Thymus (tissue), 11 donors: ENCODE data around the gene EPOP. TPM values are rescaled to one million over a fixed set of nuclear protein-coding genes. Genes with fewer than 3 reads are reported as not detected.
"Not testable (repeated sequence)": the region's sequence is repeated elsewhere in the genome, so short reads cannot be mapped to it uniquely, and the experiment has no call there.

Experiments
- DNase-seq, 9 donors: peaks; one replicate each; pipeline ENCODE4 v3.0.0-alpha.2; 2013; ENCODE audit warnings: low spot score in 9 of 9, low read depth in 6 of 9, missing footprints in 1 of 9
- H3K27ac ChIP-seq, 2 donors: one replicate each; pipeline ENCODE4 v1.5.1; 2013; ENCODE audit warnings: control low read depth in 1 of 2, low read depth in 1 of 2, low read length in 1 of 2, mild to moderate bottlenecking in 1 of 2, moderate library complexity in 1 of 2
- H3K27me3 ChIP-seq, 2 donors: one replicate each; pipeline ENCODE4 v1.5.1; 2013; ENCODE audit warnings: low read length in 1 of 2; ENCODE audit not compliant: control insufficient read depth in 2 of 2, insufficient read depth in 1 of 2
- H3K36me3 ChIP-seq, 2 donors: one replicate each; pipeline ENCODE4 v1.5.1; 2013; ENCODE audit warnings: low read length in 1 of 2, mild to moderate bottlenecking in 1 of 2, moderate library complexity in 1 of 2; ENCODE audit not compliant: control insufficient read depth in 2 of 2, insufficient read depth in 2 of 2
- H3K4me1 ChIP-seq, 2 donors: one replicate each; pipeline ENCODE4 v1.5.1; 2013; ENCODE audit warnings: low read length in 2 of 2; ENCODE audit not compliant: control insufficient read depth in 2 of 2, insufficient read depth in 2 of 2
- H3K4me3 ChIP-seq, 2 donors: one replicate each; pipeline ENCODE4 v1.5.1; 2013; ENCODE audit warnings: low read length in 2 of 2, control low read depth in 1 of 2, mild to moderate bottlenecking in 1 of 2
- H3K9me3 ChIP-seq, 2 donors: one replicate each; pipeline ENCODE4 v1.5.1; 2013; ENCODE audit warnings: low read length in 1 of 2, mild to moderate bottlenecking in 1 of 2; ENCODE audit not compliant: control insufficient read depth in 2 of 2, insufficient read depth in 1 of 2
- WGBS: extraction: QIAGEN DNeasy Blood & Tissue Kit; methylation state at CpG from one replicate; pipeline ENCODE4 v1.1.7; 2013; 5-methylcytosine and 5-hydroxymethylcytosine counted together
- polyA plus RNA-seq: library from polyadenylated mRNA; stranded (reverse); fragments of 200-250 nt; gene quantifications from one replicate; pipeline ENCODE4 v1.2.3, GENCODE V29; 2013
- total RNA-seq: library from RNA; stranded (reverse); fragments of 120-200 nt; gene quantifications from one replicate; pipeline ENCODE4 v1.2.4, GENCODE V29; 2013
- donor health status: healthy.

Gene EPOP
- total and polyA plus RNA-seq, 2 donors = 2.6 to 4.3 TPM

DNA sequence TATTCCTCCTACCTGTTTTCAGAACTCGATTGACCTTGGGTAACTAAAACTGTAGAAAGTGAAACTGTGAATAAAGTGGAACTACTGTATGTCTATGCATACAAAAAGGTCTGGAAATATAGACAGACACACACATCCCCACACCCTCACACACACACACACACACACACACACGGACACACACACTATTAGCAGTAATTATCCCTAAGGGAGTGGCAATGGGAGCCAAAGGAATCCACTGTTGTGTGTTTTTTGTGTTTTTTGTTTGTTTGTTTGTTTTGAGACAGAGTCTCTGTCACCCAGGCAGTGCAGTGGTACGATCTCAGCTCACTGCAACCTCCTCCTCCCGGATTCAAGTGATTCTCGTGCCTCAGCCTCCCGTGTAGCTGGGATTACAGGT is 42.4 kb downstream of the EPOP start:
- Histone ChIP-seq H3K27me3 (peaks cover 0 to 9% of the 10 kb centered on the region in 2 donors), H3K4me1 (no peaks in the 10 kb centered on the region), H3K9me3 (no peaks in the 10 kb centered on the region), H3K4me3 (no peak overlapping the region), H3K27ac (no peak overlapping the region), H3K36me3 (no peaks in the 10 kb centered on the region)
- no peak for DNase-seq
- WGBS = 83% methylated on average over 6 of the region's 6 CpGs

- no peak for DNase-seq
- WGBS = 80% methylated on average over 3 of the region's 3 CpGs
- Histone ChIP-seq H3K4me1 (no peaks in the 10 kb centered on the region), H3K27me3 (peaks cover 0 to 3% of the 10 kb centered on the region in 2 donors), H3K36me3 (no peaks in the 10 kb centered on the region), H3K4me3 (no peak overlapping the region), H3K9me3 (no peaks in the 10 kb centered on the region), H3K27ac (no peak overlapping the region)
Measured at GRCh38 chr17:38628441-38628840, 46.3 kb downstream of the EPOP start.

- Histone ChIP-seq H3K36me3 (no peaks in the 10 kb centered on the region), H3K4me3 (no peak overlapping the region), H3K4me1 (no peaks in the 10 kb centered on the region), H3K27ac (no peak overlapping the region), H3K27me3 (peaks cover 0 to 3% of the 10 kb centered on the region in 2 donors), H3K9me3 (no peaks in the 10 kb centered on the region)
- DNase-seq = no peak
- WGBS = over 99% methylated on average over 2 of the region's 2 CpGs
Measured at GRCh38 chr17:38627957-38628356, 46.8 kb downstream of the EPOP start.

GRCh38 chr17:38626606-38627226 is 48.0 kb downstream of the EPOP start:
- H3K36me3 ChIP-seq, H3K9me3 ChIP-seq, DNase-seq, H3K4me1 ChIP-seq, H3K27ac ChIP-seq, H3K27me3 ChIP-seq, H3K4me3 ChIP-seq: not testable (repeated sequence)
- WGBS = 96% methylated on average over 6 of the region's 6 CpGs

- Histone ChIP-seq H3K36me3 (no peaks in the 10 kb centered on the region), H3K9me3 (no peaks in the 10 kb centered on the region), H3K27ac (no peak overlapping the region), H3K27me3 (peaks cover 0 to 8% of the 10 kb centered on the region in 2 donors), H3K4me3 (no peak overlapping the region), H3K4me1 (no peaks in the 10 kb centered on the region)
- no peak for DNase-seq
Measured at GRCh38 chr17:38625482-38625881, 49.3 kb downstream of the EPOP start.

DNA sequence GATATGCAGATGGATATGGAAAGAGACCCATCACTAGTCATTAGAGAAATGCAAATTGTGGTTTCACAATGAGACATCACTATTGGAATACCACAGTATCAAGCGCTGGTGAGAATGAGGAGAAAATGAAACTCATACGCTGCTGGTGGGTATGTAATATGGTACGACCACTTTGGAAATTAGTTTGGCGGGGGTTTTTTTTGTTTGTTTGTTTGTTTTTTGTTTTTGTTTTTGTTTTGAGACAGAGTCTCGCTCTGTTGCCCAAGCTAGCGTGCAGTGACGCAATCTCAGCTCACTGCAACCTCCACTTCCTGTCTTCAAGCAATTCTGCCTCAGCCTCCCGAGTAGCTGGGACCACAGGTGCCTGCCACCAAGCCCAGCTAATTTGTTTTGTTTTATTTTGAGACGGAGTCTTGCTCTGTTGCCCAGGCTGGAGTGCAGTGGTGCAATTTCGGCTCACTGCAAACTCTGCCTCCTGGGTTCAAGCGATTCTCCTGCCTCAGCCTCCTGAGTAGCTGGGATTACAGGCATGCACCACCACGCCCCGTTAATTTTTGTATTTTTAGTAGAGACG is 49.9 kb downstream of the EPOP start:
- not testable (repeated sequence) for H3K36me3 ChIP-seq, DNase-seq, H3K9me3 ChIP-seq, H3K4me3 ChIP-seq, H3K27ac ChIP-seq, H3K4me1 ChIP-seq
- WGBS = 85% methylated on average over 14 of the region's 14 CpGs
- peaks cover 0 to 13% of the 10 kb centered on the region in 2 donors for H3K27me3 ChIP-seq

Other genes starting within 250 kb of the EPOP start
- 5.5 TPM for gene ARHGAP23, start 246.5 kb downstream of the EPOP start, total RNA-seq
- 6.4 TPM for gene ARHGAP23, start 246.5 kb downstream of the EPOP start, polyA plus RNA-seq
- 0.52 TPM for gene SRCIN1, start 69.0 kb downstream of the EPOP start, total RNA-seq
- gene SRCIN1, start 69.0 kb downstream of the EPOP start, polyA plus RNA-seq = 1.1 TPM
- gene MLLT6, start 30.3 kb upstream of the EPOP start, total RNA-seq = 37.3 TPM
- 124 TPM for gene MLLT6, start 30.3 kb upstream of the EPOP start, polyA plus RNA-seq
- 10.3 TPM for gene CISD3, start 55.4 kb upstream of the EPOP start, total RNA-seq
- 22.5 TPM for gene CISD3, start 55.4 kb upstream of the EPOP start, polyA plus RNA-seq
- 1.4 TPM for gene PCGF2, start 73.4 kb upstream of the EPOP start, total RNA-seq
- 12.6 TPM for gene PCGF2, start 73.4 kb upstream of the EPOP start, polyA plus RNA-seq
- gene PSMB3, start 77.8 kb upstream of the EPOP start, total RNA-seq = 432 TPM
- gene PSMB3, start 77.8 kb upstream of the EPOP start, polyA plus RNA-seq = 206 TPM
- gene PIP4K2B, start 124.6 kb upstream of the EPOP start, total RNA-seq = 15.9 TPM
- gene PIP4K2B, start 124.6 kb upstream of the EPOP start, polyA plus RNA-seq = 17.8 TPM
- 18.7 TPM for gene CWC25, start 150.4 kb upstream of the EPOP start, total RNA-seq
- 36.2 TPM for gene CWC25, start 150.4 kb upstream of the EPOP start, polyA plus RNA-seq
- gene RPL23, start 178.8 kb upstream of the EPOP start, total RNA-seq = 3,220 TPM
- 4,550 TPM for gene RPL23, start 178.8 kb upstream of the EPOP start, polyA plus RNA-seq
- 37.0 TPM for gene LASP1, start 195.1 kb upstream of the EPOP start, total RNA-seq
- 72.5 TPM for gene LASP1, start 195.1 kb upstream of the EPOP start, polyA plus RNA-seq